C4-2B (cell line): ENCODE measurements around the gene GNA15.

Source experiments
- CTCF ChIP-seq: fragments of 450-650 bp; conservative IDR thresholded peaks from 2 replicates; pipeline ENCODE4 v1.5.1; 2017; ENCODE audit warnings: mild to moderate bottlenecking
- ZFX ChIP-seq: fragments of 450-650 bp; IDR thresholded peaks from 2 replicates; pipeline ENCODE4 v1.6.1; 2017

- no peak for TF ChIP-seq CTCF
- no peak for TF ChIP-seq ZFX
Measured at GRCh38 chr19:3137119-3137518, 1.3 kb downstream of the GNA15 start.
